ENCODE results near the gene FIG4.

FIG4 gene

GRCh38 chr6:109790131-109790530, 99.0 kb downstream of the FIG4 start:
- H2AK5ac ChIP-seq (ENCODE audit: low read depth, low read length) = no peak overlapping the region
- no peak overlapping the region for H3K23ac ChIP-seq (ENCODE audit: low read depth, low read length, poor library complexity)
- H3K4me3 ChIP-seq (ENCODE audit: low read length in 2 of 2) = no peak overlapping the region
- H3K9me3 ChIP-seq (replicated peaks in 1 of 2; ENCODE audit: control insufficient read depth in 2 of 2, insufficient read depth in 1 of 2, low read depth in 1 of 2, low read length in 2 of 2) = peaks cover 0 to 13% of the 10 kb centered on the region in 2 donors
- H2BK5ac ChIP-seq (ENCODE audit: low read length) = no peak overlapping the region
- H3K27ac ChIP-seq (replicated peaks; ENCODE audit: low read length) = no peak overlapping the region
- H3K14ac ChIP-seq (ENCODE audit: low read length) = no peak overlapping the region
- H3K36me3 ChIP-seq (replicated peaks in 1 of 2; ENCODE audit: control insufficient read depth in 2 of 2, insufficient read depth in 2 of 2, low read length in 2 of 2) = peaks cover 0 to 12% of the 10 kb centered on the region in 2 donors
- H3K27me3 ChIP-seq (ENCODE audit: control insufficient read depth in 3 of 3, insufficient read depth in 3 of 3, low read depth in 1 of 3, low read length in 3 of 3) = no peaks in the 10 kb centered on the region
- no peak overlapping the region for H3K4me2 ChIP-seq (ENCODE audit: insufficient read depth, low read length, poor library complexity, severe bottlenecking)
- no CpG with 5 or more reads among the region's 1 CpG for WGBS, 2 donors (ENCODE audit: extremely low coverage in 2 of 2, insufficient read length in 2 of 2, insufficient replicate concordance in 1 of 2)
- H4K91ac ChIP-seq (ENCODE audit: low read depth, low read length, poor library complexity) = no peak overlapping the region
- DNase-seq (ENCODE audit: low spot score) = no peak
- no peak overlapping the region for H3K4ac ChIP-seq (ENCODE audit: low read length)
- no peak overlapping the region for H2AFZ ChIP-seq (ENCODE audit: low read length)
- no peak overlapping the region for H2BK120ac ChIP-seq (ENCODE audit: low read depth, low read length)
- no peak overlapping the region for H2BK15ac ChIP-seq (ENCODE audit: low read length)
- no peak overlapping the region for H3K18ac ChIP-seq (ENCODE audit: low read length)
- no peak overlapping the region for H2BK12ac ChIP-seq (ENCODE audit: low read length)
- peaks cover 3% of the 10 kb centered on the region in 2 donors for H3K4me1 ChIP-seq (ENCODE audit: control insufficient read depth in 2 of 2, insufficient read depth in 1 of 2, low read depth in 1 of 2, low read length in 2 of 2)
- no peak overlapping the region for H4K8ac ChIP-seq (ENCODE audit: low read depth, low read length)
- no peaks in the 10 kb centered on the region for H3K79me1 ChIP-seq (ENCODE audit: low read depth, low read length)
- no peak overlapping the region for H3K9ac ChIP-seq (ENCODE audit: low read depth, low read length, poor library complexity)

- Histone ChIP-seq H3K18ac (ENCODE audit: low read length) (no peak overlapping the region), H3K36me3 (replicated peaks in 1 of 2; ENCODE audit: control insufficient read depth in 2 of 2, insufficient read depth in 2 of 2, low read length in 2 of 2) (peaks cover 0 to 11% of the 10 kb centered on the region in 2 donors), H3K14ac (ENCODE audit: low read length) (peak overlapping the region; percentile 27), H3K23ac (ENCODE audit: low read depth, low read length, poor library complexity) (no peak overlapping the region), H3K4me3 (ENCODE audit: low read length in 2 of 2) (no peak overlapping the region), H2BK120ac (ENCODE audit: low read depth, low read length) (no peak overlapping the region), H2BK12ac (ENCODE audit: low read length) (no peak overlapping the region), H3K4me1 (ENCODE audit: control insufficient read depth in 2 of 2, insufficient read depth in 1 of 2, low read depth in 1 of 2, low read length in 2 of 2) (peaks cover 3 to 8% of the 10 kb centered on the region in 2 donors), H3K9ac (ENCODE audit: low read depth, low read length, poor library complexity) (no peak overlapping the region), H3K79me1 (ENCODE audit: low read depth, low read length) (no peaks in the 10 kb centered on the region), H3K4ac (ENCODE audit: low read length) (no peak overlapping the region), H3K9me3 (replicated peaks in 1 of 2; ENCODE audit: control insufficient read depth in 2 of 2, insufficient read depth in 1 of 2, low read depth in 1 of 2, low read length in 2 of 2) (peaks cover 0 to 11% of the 10 kb centered on the region in 2 donors), H2AFZ (ENCODE audit: low read length) (peak overlapping the region; percentile 53), H3K4me2 (ENCODE audit: insufficient read depth, low read length, poor library complexity, severe bottlenecking) (no peak overlapping the region), H3K27ac (replicated peaks; ENCODE audit: low read length) (no peak overlapping the region), H4K91ac (ENCODE audit: low read depth, low read length, poor library complexity) (no peak overlapping the region), H2BK15ac (ENCODE audit: low read length) (no peak overlapping the region), H2BK5ac (ENCODE audit: low read length) (no peak overlapping the region), H3K27me3 (ENCODE audit: control insufficient read depth in 3 of 3, insufficient read depth in 3 of 3, low read depth in 1 of 3, low read length in 3 of 3) (no peaks in the 10 kb centered on the region), H2AK5ac (ENCODE audit: low read depth, low read length) (no peak overlapping the region), H4K8ac (ENCODE audit: low read depth, low read length) (no peak overlapping the region)
- no CpG with 5 or more reads among the region's 12 CpGs for WGBS, 2 donors (ENCODE audit: extremely low coverage in 2 of 2, insufficient read length in 2 of 2, insufficient replicate concordance in 1 of 2)
- no peak for DNase-seq (ENCODE audit: low spot score)
These were observed 100.2 kb downstream of the FIG4 start for GRCh38 chr6:109791301-109791700.

- H3K9ac ChIP-seq (ENCODE audit: low read depth, low read length, poor library complexity) = no peak overlapping the region
- no peak overlapping the region for H2AFZ ChIP-seq (ENCODE audit: low read length)
- no peak for DNase-seq (ENCODE audit: low spot score)
- no peaks in the 10 kb centered on the region for H3K79me1 ChIP-seq (ENCODE audit: low read depth, low read length)
- H3K9me3 ChIP-seq (replicated peaks in 1 of 2; ENCODE audit: control insufficient read depth in 2 of 2, insufficient read depth in 1 of 2, low read depth in 1 of 2, low read length in 2 of 2) = no peaks in the 10 kb centered on the region
- no peak overlapping the region for H4K91ac ChIP-seq (ENCODE audit: low read depth, low read length, poor library complexity)
- H3K4ac ChIP-seq (ENCODE audit: low read length) = no peak overlapping the region
- H4K8ac ChIP-seq (ENCODE audit: low read depth, low read length) = no peak overlapping the region
- peaks cover 0 to 5% of the 10 kb centered on the region in 2 donors for H3K36me3 ChIP-seq (replicated peaks in 1 of 2; ENCODE audit: control insufficient read depth in 2 of 2, insufficient read depth in 2 of 2, low read length in 2 of 2)
- H3K18ac ChIP-seq (ENCODE audit: low read length) = no peak overlapping the region
- no peak overlapping the region for H2BK120ac ChIP-seq (ENCODE audit: low read depth, low read length)
- no peak overlapping the region for H3K4me2 ChIP-seq (ENCODE audit: insufficient read depth, low read length, poor library complexity, severe bottlenecking)
- no peak overlapping the region for H2BK15ac ChIP-seq (ENCODE audit: low read length)
- H2BK5ac ChIP-seq (ENCODE audit: low read length) = no peak overlapping the region
- WGBS, 2 donors (ENCODE audit: extremely low coverage in 2 of 2, insufficient read length in 2 of 2, insufficient replicate concordance in 1 of 2) = no CpG with 5 or more reads among the region's 1 CpG
- no peak overlapping the region for H3K27ac ChIP-seq (replicated peaks; ENCODE audit: low read length)
- no peak overlapping the region for H3K4me3 ChIP-seq (ENCODE audit: low read length in 2 of 2)
- no peaks in the 10 kb centered on the region for H3K27me3 ChIP-seq (ENCODE audit: control insufficient read depth in 3 of 3, insufficient read depth in 3 of 3, low read depth in 1 of 3, low read length in 3 of 3)
- no peak overlapping the region for H2AK5ac ChIP-seq (ENCODE audit: low read depth, low read length)
- no peak overlapping the region for H3K14ac ChIP-seq (ENCODE audit: low read length)
- H3K4me1 ChIP-seq (ENCODE audit: control insufficient read depth in 2 of 2, insufficient read depth in 1 of 2, low read depth in 1 of 2, low read length in 2 of 2) = peaks cover 3 to 12% of the 10 kb centered on the region in 2 donors
- no peak overlapping the region for H3K23ac ChIP-seq (ENCODE audit: low read depth, low read length, poor library complexity)
- no peak overlapping the region for H2BK12ac ChIP-seq (ENCODE audit: low read length)
These were observed 101.9 kb downstream of the FIG4 start for GRCh38 chr6:109793021-109793420.

GRCh38 chr6:109793792-109794191, 102.7 kb downstream of the FIG4 start:
- Histone ChIP-seq H3K4me2 (ENCODE audit: insufficient read depth, low read length, poor library complexity, severe bottlenecking) (no peak overlapping the region), H3K14ac (ENCODE audit: low read length) (no peak overlapping the region), H4K91ac (ENCODE audit: low read depth, low read length, poor library complexity) (no peak overlapping the region), H2BK5ac (ENCODE audit: low read length) (no peak overlapping the region), H2AFZ (ENCODE audit: low read length) (no peak overlapping the region), H4K8ac (ENCODE audit: low read depth, low read length) (no peak overlapping the region), H2BK15ac (ENCODE audit: low read length) (no peak overlapping the region), H3K9me3 (replicated peaks in 1 of 2; ENCODE audit: control insufficient read depth in 2 of 2, insufficient read depth in 1 of 2, low read depth in 1 of 2, low read length in 2 of 2) (no peaks in the 10 kb centered on the region), H3K4me3 (ENCODE audit: low read length in 2 of 2) (no peak overlapping the region), H2BK120ac (ENCODE audit: low read depth, low read length) (no peak overlapping the region), H3K23ac (ENCODE audit: low read depth, low read length, poor library complexity) (no peak overlapping the region), H3K4me1 (ENCODE audit: control insufficient read depth in 2 of 2, insufficient read depth in 1 of 2, low read depth in 1 of 2, low read length in 2 of 2) (peaks cover 3 to 18% of the 10 kb centered on the region in 2 donors), H3K79me1 (ENCODE audit: low read depth, low read length) (no peaks in the 10 kb centered on the region), H3K18ac (ENCODE audit: low read length) (no peak overlapping the region), H3K27me3 (ENCODE audit: control insufficient read depth in 3 of 3, insufficient read depth in 3 of 3, low read depth in 1 of 3, low read length in 3 of 3) (no peaks in the 10 kb centered on the region), H3K4ac (ENCODE audit: low read length) (no peak overlapping the region), H3K27ac (replicated peaks; ENCODE audit: low read length) (no peak overlapping the region), H2AK5ac (ENCODE audit: low read depth, low read length) (no peak overlapping the region), H2BK12ac (ENCODE audit: low read length) (no peak overlapping the region), H3K9ac (ENCODE audit: low read depth, low read length, poor library complexity) (no peak overlapping the region), H3K36me3 (replicated peaks in 1 of 2; ENCODE audit: control insufficient read depth in 2 of 2, insufficient read depth in 2 of 2, low read length in 2 of 2) (peaks cover 0 to 5% of the 10 kb centered on the region in 2 donors)
- WGBS, 2 donors (ENCODE audit: extremely low coverage in 2 of 2, insufficient read length in 2 of 2, insufficient replicate concordance in 1 of 2) = no CpG with 5 or more reads among the region's 1 CpG
- no peak for DNase-seq (ENCODE audit: low spot score)
